HEK293 (cell line): ENCODE measurements around the gene JAZF1.

ENCODE experiments used
- BCL11B ChIP-seq: fragments of 450-650 bp; formaldehyde crosslinking; IDR thresholded peaks from 2 replicates; pipeline ENCODE4 v1.5.1; 2016; ENCODE audit warnings: low read depth, missing biosample characterization, missing genetic modification characterization
- CTCF ChIP-seq: fragments of 450-650 bp; formaldehyde crosslinking; IDR thresholded peaks from 2 replicates; pipeline ENCODE4 v1.5.1; 2016; ENCODE audit warnings: missing biosample characterization, missing genetic modification characterization
- PATZ1 ChIP-seq: fragments of 450-650 bp; formaldehyde crosslinking; IDR thresholded peaks from 2 replicates; pipeline ENCODE4 v1.5.1; 2016; ENCODE audit warnings: missing biosample characterization, missing genetic modification characterization
- TCF7L2 ChIP-seq: IDR thresholded peaks from 2 replicates; pipeline ENCODE4 v1.6.1; 2011; ENCODE audit warnings: low read depth, mild to moderate bottlenecking, inconsistent platforms, low read length, moderate library complexity, borderline replicate concordance
- ZNF140 ChIP-seq: fragments of 450-650 bp; formaldehyde crosslinking; IDR thresholded peaks from 2 replicates; pipeline ENCODE4 v1.5.1; 2016; ENCODE audit warnings: missing biosample characterization, missing genetic modification characterization
- ZNF24 ChIP-seq: fragments of 450-650 bp; formaldehyde crosslinking; IDR thresholded peaks from 2 replicates; pipeline ENCODE4 v1.5.1; 2016; ENCODE audit warnings: missing biosample characterization, missing genetic modification characterization
- ZNF366 ChIP-seq: fragments of 450-650 bp; formaldehyde crosslinking; conservative IDR thresholded peaks from 2 replicates; pipeline ENCODE4 v1.5.1; 2016; ENCODE audit warnings: missing biosample characterization, missing genetic modification characterization
- ZNF549 ChIP-seq: fragments of 450-650 bp; IDR thresholded peaks from 2 replicates; pipeline ENCODE4 v1.5.1; 2018; ENCODE audit warnings: missing biosample characterization, missing genetic modification characterization, mild to moderate bottlenecking, inconsistent platforms, moderate library complexity
- ZSCAN18 ChIP-seq: fragments of 450-650 bp; formaldehyde crosslinking; IDR thresholded peaks from 2 replicates; pipeline ENCODE4 v1.5.1; 2016; ENCODE audit warnings: missing biosample characterization, missing genetic modification characterization

GRCh38 chr7:27946351-27946750, 234.2 kb downstream of the JAZF1 start:
- no peak for TF ChIP-seq CTCF (tag by site-specific recombination)
- TF ChIP-seq BCL11B (tag by site-specific recombination), result no peak
- no peak for TF ChIP-seq ZNF366 (tag by site-specific recombination)
- no peak for TF ChIP-seq TCF7L2
- TF ChIP-seq ZNF140 (tag by site-specific recombination), result no peak
- no peak for TF ChIP-seq PATZ1 (tag by site-specific recombination)
- TF ChIP-seq ZSCAN18 (tag by site-specific recombination), result no peak
- no peak for TF ChIP-seq ZNF549 (tag by site-specific recombination)
- TF ChIP-seq ZNF24 (tag by site-specific recombination), result no peak
